DMS114 treated with DMSO at 0.1 percent for 48 hours (cell line): ENCODE data around the gene GPR78.

Experiments
- DNase-seq: peaks from one replicate; lab custom pipeline; 2025; ENCODE audit not compliant: unreplicated experiment; lab: John Stamatoyannopoulos, UW

Gene GPR78

DNA sequence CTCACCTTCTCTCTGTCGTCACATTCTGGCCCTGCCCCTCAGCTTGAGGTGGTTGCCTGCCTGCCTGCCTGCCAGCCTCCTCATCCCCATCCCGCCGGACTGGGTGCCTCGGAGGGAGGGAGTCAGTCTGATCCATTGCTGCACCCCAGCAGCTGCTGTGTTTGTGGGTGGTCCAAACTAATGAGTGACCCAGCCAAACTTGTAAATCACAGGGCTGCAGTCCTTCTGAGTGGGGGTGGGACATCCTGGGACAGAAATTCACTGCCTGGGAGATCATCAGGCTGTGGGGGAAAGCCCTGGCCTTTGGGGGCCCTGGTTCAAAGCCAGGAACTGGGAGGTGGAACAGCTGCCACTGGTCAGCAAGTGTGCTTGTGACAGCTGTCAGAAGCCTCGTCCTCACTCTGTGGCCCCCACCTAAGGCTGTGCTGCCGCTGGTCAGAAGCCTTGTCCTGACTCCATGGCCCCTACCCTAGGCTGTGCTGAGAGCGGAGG is 5.6 kb downstream of the GPR78 start:
- DNase-seq, result no peak

DNA sequence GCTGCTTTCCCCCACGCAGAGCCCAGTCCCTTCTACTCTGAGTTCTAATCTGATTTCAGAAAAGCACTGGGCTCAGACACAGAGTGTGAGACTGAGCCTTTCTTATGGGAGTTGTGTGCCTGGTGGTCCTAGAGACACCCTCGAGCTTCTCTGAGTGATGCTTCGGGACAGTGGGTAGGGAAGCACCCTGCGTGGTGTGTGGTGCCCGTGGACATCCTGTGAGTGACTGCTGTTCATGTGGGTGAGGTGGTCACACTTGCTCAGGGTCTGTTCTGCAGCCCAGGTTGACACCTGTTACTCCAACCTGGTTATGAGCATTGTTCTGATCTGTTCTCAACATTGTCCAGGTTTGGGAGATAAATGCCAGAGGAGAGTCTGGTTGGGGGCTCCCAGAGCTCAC is 6.1 kb downstream of the GPR78 start:
- no peak for DNase-seq

DNA sequence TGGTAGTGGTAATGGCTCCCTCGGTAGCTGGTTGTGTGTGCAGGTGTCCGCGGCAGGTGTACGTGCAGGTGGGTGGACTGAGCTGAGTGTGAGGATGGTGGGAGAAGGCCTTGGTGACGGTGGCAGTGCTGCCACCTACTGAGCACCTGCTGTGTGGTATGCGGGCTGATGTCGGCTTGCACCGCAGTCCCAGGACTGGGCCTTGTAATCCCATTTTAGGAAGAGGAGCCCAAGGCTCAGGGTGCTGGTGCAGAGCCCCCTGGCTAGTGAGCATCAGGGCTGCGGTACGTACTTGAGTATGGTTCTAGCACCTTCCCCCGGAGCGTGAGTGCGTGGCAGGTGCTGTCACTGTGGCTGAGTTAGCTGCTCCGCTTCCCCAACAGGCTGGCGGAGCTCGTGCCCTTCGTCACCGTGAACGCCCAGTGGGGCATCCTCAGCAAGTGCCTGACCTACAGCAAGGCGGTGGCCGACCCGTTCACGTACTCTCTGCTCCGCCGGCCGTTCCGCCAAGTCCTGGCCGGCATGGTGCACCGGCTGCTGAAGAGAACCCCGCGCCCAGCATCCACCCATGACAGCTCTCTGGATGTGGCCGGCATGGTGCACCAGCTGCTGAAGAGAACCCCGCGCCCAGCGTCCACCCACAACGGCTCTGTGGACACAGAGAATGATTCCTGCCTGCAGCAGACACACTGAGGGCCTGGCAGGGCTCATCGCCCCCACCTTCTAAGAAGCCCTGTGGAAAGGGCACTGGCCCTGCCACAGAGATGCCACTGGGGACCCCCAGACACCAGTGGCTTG is 6.7 kb downstream of the GPR78 start:
- no peak for DNase-seq

GRCh38 chr4:8587469-8588195 is 7.4 kb downstream of the GPR78 start:
- no peak for DNase-seq

GRCh38 chr4:8588196-8588470 is 7.9 kb downstream of the GPR78 start:
- DNase-seq, result no peak

- no peak for DNase-seq
These were observed 9.1 kb downstream of the GPR78 start for GRCh38 chr4:8589336-8589735.

DNA sequence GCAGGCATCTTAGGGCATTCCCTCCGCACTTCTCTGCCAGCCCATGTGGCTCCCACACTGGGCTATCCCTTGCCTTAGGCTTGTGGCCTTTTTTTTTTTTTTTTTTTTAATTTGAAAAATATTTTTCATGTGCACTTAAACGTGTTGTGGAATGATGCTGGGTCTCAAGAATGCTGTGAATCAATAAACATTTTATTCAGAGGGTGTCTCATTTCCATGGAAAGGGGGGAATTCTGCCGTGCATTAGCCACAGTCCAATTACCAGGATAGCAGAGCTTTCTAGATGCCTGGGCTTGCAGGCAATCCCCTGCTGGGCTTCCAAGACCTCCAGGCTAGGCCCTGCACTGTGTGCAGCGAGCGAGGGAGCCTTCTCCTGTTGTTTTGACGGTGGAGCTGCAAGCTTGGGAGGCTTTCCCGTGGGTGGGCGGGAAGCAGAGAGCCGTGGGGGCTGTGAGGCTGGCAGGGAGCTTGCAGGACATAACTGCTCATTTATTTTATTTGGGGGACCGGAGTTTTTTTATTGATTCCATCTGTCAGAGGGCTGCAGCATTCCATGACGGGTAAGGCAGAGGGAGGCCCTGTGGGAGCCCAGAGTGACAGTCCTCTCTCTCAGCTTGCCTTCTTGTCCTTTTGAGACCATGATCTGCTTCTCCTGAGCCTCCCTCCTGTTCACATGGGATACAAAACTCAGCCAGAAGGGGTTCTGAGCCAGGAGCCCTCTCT is 9.8 kb downstream of the GPR78 start:
- no peak for DNase-seq

GRCh38 chr4:8590546-8590880 is 10.3 kb downstream of the GPR78 start:
- DNase-seq, result no peak

- no peak for DNase-seq
These were observed 10.9 kb downstream of the GPR78 start for GRCh38 chr4:8591114-8591513.

DNA sequence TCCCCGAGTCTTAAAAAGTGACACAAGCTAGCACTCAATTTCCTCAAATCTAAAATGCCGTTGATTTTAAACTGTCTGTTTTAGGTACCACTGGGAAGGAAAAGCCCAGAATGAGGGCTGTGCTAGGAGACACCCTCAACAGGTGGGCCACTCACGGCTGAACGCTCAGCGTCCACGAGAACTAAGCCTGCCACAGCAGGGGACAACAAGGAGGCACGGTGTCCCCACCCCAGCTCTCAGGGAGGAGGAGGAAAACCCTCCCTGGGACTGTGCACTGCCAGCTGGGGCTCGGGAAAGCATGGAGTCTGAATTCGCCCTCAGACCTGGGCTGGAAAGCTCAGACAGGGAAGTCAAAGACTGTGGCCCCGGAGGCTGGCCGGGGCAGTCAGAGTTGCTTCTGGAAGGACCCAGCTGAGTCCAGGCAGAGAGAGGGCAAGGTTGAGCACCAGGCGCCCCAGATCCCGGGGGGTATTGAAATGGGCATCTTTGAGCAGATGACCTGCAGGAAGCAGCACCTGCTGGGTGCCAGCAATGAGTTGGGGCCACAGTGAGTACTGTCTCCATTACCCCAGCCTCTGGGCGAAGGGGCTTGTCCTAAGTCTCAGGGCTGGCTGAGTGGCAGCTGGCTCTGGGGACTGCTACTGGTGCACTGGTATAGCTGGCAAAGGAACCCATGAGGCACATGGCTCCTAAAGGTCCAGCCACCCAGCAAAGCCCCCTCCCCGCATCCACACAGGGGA is 11.6 kb downstream of the GPR78 start:
- no peak for DNase-seq

GRCh38 chr4:8592366-8593263 is 12.4 kb downstream of the GPR78 start, which contains the start of gene CPZ:
Gene CPZ (plus strand): TSS chr4:8592765. CDS start chr4:8592834, 69 bp downstream.
- DNase-seq, result no peak

DNA sequence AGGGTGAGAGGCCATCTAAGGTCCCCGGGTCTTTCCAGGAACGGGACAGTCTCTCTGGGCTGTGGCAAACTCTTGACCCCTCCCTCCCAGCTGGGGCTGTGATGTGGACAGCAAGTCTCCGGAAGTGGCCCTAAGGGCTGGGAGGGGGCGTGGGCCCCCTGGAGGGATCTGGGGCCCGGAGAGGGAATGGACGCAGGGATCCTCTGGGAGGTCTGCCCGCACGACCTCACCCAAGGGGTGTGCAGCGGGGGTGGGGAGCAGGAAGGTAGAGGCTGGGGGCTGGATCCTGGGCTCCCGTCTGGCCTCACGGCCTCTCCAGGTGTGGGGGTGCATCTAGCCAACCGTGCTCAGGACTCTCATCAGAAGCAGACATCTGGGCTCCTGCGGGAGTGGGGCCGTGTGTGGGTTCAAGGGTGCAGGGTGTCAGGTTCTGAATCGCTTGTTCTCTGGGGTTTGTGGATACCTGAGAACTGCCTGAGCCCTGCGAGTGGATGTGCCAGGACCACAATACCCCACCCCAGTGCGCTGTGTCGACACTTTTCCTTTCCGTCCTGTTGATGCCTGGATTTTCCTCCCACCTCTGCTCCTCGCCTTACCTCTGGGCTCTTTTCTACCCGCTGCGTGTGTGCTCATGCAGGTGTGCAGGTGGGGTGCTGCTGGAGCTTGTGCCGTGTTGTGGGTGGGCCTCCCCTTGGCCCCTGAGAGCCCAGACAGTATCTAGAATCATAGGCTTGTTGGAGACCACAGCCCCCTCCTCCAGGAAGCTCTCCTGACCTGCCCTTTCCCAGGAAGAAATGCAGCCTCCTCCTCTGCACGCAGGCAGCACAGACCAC is 13.3 kb downstream of the GPR78 start:
- no peak for DNase-seq

- peak; percentile 58 for DNase-seq
These were observed 14.2 kb downstream of the GPR78 start for GRCh38 chr4:8594097-8595038.

DNA sequence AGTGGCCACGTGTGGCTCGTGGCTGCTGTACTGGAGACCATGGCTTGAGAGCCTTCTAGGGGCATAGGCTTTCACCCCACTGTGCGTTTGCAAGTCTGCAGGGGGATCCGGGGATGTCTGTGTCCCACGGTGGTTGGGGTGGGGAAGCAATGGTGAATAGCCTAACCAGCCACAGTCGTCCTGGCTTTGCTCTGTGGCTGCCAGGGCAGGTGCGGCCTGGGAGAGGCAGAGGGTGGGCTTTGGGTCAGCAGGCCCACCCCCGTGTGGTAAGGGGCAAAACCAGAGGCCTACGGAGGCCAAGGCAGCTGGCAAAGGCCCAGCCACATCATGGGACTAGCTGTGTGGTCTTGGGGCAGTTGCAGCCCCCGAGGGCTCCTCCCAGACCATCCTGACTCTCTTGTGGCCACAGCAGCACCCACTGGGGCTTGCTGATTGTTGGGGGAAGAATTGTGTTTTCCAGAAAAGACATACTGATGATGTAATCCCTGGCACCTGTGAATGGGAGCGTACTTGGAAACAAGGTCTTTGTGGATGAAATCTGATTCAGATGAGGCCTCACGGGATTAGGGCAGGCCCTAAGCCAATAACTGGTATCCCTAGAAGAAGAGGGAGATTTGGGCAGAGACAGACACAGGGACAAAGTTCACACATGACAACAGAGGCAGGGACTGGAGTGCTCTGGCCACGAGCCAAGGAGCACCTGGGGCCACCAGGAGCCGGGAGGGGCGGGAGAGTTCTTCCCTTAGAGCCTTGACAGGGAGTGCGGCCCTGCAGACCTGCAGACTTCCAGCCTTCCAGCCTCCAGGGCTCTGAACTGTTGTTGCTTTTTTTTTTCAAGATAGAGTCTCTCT is 15.3 kb downstream of the GPR78 start:
- no peak for DNase-seq

GRCh38 chr4:8596891-8597290 is 16.7 kb downstream of the GPR78 start:
- no peak for DNase-seq

DNA sequence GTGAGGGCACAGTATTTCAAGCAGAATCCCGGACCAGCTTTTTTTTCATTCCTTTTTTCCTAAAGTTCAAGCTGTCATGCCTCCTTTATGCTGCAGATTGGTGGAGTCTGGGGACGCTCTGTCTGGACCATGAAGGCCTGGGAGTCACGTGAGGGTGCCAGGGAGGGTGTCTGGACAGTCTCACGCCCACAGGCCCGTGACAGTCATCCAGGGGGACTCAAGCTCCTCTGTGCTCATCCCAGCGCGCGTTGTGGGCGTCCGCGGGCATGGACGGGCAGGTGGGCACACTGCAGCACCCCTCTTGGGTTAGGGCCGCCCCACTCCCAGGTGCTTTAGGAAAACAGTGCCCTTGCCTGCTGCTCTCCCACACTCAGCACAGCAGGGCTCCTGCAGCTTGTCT is 17.1 kb downstream of the GPR78 start:
- no peak for DNase-seq

- DNase-seq, result no peak
These were observed 17.6 kb downstream of the GPR78 start for GRCh38 chr4:8597791-8598190.
